CD4-positive, alpha-beta T cell treated with Interleukin-4 for 1 hour (primary cell): Measurements from ENCODE around the gene AP3S2.

Experiments used
- DNase-seq, 2 donors: peaks; one replicate each; pipeline ENCODE4 v3.0.0-alpha.2; 2020 to 2022

Gene AP3S2

GRCh38 chr15:89812847-89813320 is 80.9 kb downstream of the AP3S2 start:
- no peak for DNase-seq

GRCh38 chr15:89812011-89812846 is 81.6 kb downstream of the AP3S2 start:
- peak in 1 of 2 donors; percentile 57 for DNase-seq

- no peak for DNase-seq
Measured at GRCh38 chr15:89810837-89811236, 83.0 kb downstream of the AP3S2 start.

GRCh38 chr15:89809787-89810148 is 84.0 kb downstream of the AP3S2 start:
- no peak for DNase-seq

- DNase-seq, result no peak
Measured at GRCh38 chr15:89809093-89809786, 84.6 kb downstream of the AP3S2 start.

- no peak for DNase-seq
Measured at GRCh38 chr15:89808160-89808870, 85.5 kb downstream of the AP3S2 start.

GRCh38 chr15:89807689-89808088 is 86.1 kb downstream of the AP3S2 start:
- no peak for DNase-seq

- no peak for DNase-seq
Measured at GRCh38 chr15:89806559-89807550, 86.9 kb downstream of the AP3S2 start.

- DNase-seq, result no peak
Measured at GRCh38 chr15:89806210-89806558, 87.6 kb downstream of the AP3S2 start.

- no peak for DNase-seq
Measured at GRCh38 chr15:89805241-89806209, 88.3 kb downstream of the AP3S2 start.

GRCh38 chr15:89803941-89804800 is 89.6 kb downstream of the AP3S2 start:
- DNase-seq, result peak in 1 of 2 donors; percentile 56

- no peak for DNase-seq
Measured at GRCh38 chr15:89802986-89803824, 90.6 kb downstream of the AP3S2 start.

GRCh38 chr15:89802231-89802928 is 91.4 kb downstream of the AP3S2 start:
- no peak for DNase-seq

GRCh38 chr15:89801471-89802195 is 92.2 kb downstream of the AP3S2 start:
- no peak for DNase-seq

GRCh38 chr15:89799918-89800498 is 93.8 kb downstream of the AP3S2 start:
- no peak for DNase-seq

GRCh38 chr15:89799011-89799911 is 94.5 kb downstream of the AP3S2 start:
- DNase-seq, result no peak
